Activated CD4-positive, alpha-beta memory T cell treated with anti-CD3 and anti-CD28 coated beads, Interleukin-2, amount 10 ng/mL, durations not matched to agents 7 days and 5 days (primary cell): ENCODE measurements around the gene EXTL1. TPM values are rescaled to one million over a fixed set of nuclear protein-coding genes. Genes with fewer than 3 reads are reported as not detected.

Experiments
- CTCF ChIA-PET: fragments of 350-600 bp; sonication (Branson Sonifier 250); formaldehyde crosslinking; loops from one replicate; lab custom pipeline; 2021; ENCODE audit warnings: antibody characterized with exemption, inconsistent platforms; lab: Charles Lee
- POLR2A ChIA-PET: fragments of 350-600 bp; sonication (Branson Sonifier 250); formaldehyde crosslinking; loops from one replicate; lab custom pipeline; 2021; ENCODE audit warnings: antibody characterized with exemption; lab: Charles Lee
- DNase-seq: peaks from one replicate; pipeline ENCODE4 v3.0.0-alpha.2; 2020
- H3K27ac Mint-ChIP-seq: one replicate; pipeline ENCODE4 v1.8.0; 2021; ENCODE audit warnings: mild to moderate bottlenecking, mixed read lengths
- H3K27me3 Mint-ChIP-seq: one replicate; pipeline ENCODE4 v1.8.0; 2021; ENCODE audit warnings: mixed read lengths
- H3K36me3 Mint-ChIP-seq: one replicate; pipeline ENCODE4 v1.8.0; 2021; ENCODE audit warnings: low read depth, mixed read lengths
- H3K4me1 Mint-ChIP-seq: one replicate; pipeline ENCODE4 v1.8.0; 2021; ENCODE audit warnings: mixed read lengths
- H3K4me3 Mint-ChIP-seq: one replicate; pipeline ENCODE4 v1.8.0; 2021; ENCODE audit warnings: mild to moderate bottlenecking, mixed read lengths
- H3K9me3 Mint-ChIP-seq: one replicate; pipeline ENCODE4 v1.8.0; 2021; ENCODE audit warnings: mixed read lengths
- total RNA-seq, 2 experiments: library from RNA; stranded (reverse); gene quantifications; one replicate each; pipeline ENCODE4 v1.2.3, GENCODE V29; 2021

EXTL1 gene
- total RNA-seq, 2 experiments from 2014 or later, result not detected

DNA sequence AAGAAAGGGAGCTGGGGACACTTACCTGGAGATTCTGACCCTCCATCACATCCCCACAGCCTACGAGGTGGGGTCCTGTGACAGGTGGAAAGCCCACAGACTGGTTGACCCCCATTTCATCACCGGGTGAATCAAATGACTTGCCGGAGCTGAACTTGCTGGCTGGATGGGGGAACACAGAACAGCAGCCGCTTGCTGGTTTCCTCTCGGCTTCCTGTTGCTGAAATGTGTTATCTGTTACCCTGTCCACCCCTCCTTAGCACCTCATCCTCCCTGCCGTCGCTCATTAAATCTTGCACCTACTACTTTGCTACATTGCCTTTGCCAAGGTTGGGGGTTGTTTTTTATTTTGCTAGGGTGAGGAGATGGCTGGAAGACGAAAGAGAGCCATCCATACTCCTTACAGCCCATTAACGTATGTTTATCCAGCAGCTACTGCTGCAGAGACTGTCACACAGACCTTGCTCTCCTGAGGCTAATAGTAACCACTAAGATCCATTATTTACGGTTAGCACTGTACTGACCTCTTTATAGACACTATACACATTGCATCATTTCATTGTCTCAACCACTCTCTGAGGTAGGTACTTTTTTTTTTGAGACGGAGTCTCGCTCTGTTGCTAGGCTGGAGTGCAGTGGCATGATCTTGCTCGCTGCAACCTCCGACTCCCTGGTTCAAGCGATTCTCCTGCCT lies 30.7 kb upstream of the EXTL1 start:
- peak; percentile 61 for DNase-seq
- Mint-ChIP-seq H3K36me3 (peaks cover 10% of the 10 kb centered on the region), H3K4me1 (peaks cover 38% of the 10 kb centered on the region), H3K9me3 (no peaks in the 10 kb centered on the region), H3K27ac (peak overlapping the region; percentile 72), H3K27me3 (no peaks in the 10 kb centered on the region), H3K4me3 (peak overlapping the region; percentile 78)
- POLR2A ChIA-PET, result interaction anchor here (0.8 to 3.6 kb wide), 14 partner anchors 9 to 171 kb away, joined by 3 to 26 read pairs (median 6); partner anchors contain the start of genes MTFR1L, PAQR7 and STMN1
- CTCF ChIA-PET, result interaction anchor here (0.6 to 6.3 kb wide), 8 partner anchors 11 to 1055 kb away, joined by 3 to 45 read pairs (median 4); partner anchors contain the start of gene CEP85

DNA sequence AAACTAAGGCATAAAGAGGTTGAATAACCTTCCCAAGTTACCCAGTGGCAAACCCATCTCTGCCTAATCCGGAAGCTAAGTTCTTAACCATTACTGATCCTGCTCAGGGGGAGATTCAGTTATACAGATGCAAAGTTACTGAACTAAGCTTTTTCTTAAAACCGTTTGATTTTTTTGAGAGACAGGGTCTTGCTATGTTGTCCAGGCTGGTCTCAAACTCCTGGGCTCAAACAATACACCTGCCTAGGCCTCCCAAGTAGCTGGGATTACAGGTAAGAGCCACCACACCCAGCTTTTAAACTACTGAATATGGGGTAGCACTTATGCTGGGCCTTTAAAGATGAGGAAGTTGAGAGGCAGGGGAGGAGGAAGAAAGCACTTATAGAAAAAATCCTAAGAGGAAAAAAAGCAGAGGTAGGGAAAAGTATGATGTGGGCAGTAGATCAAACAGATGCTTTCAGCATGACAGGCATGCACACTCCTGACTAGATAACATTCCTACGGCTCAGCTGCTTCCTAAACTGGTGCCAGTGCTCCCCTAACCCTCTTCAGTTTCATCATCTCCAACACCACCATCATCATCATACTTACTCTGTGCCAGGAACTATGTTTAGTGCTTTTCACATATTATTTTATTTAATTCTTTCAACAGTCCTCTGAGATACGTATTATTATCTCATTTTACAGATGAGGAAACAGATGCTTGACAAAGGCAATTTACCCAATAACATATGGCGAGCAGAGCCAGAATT lies 29.5 kb upstream of the EXTL1 start:
- Mint-ChIP-seq H3K27ac (no peak overlapping the region), H3K4me1 (peaks cover 43% of the 10 kb centered on the region)

DNA sequence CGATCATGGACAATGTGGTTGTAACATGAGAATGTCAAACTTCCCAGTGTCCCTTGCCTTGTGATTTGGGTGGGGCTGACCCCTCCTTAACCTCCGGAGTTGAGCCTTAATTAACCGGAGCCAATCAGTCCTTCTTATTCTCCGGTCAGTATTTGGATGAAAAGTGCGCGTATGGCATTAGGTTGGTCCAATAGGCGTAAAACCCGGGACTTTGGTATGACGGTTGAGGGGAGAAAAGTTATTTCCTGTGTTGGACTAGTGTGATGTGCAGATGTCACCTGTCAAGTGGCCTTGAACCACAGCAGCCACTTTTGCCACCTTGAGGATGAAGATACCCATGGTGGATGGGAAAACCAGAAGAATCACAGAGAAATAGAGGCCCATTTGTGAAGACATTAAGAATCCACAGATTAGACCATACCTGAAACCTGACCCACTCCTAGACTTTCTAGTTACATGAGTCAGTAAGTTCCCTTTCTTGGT lies 28.8 kb upstream of the EXTL1 start:
- ChIA-PET POLR2A (interaction anchor here (3.6 to 9.7 kb wide), 2 partner anchors 87 to 94 kb away, joined by 26 to 268 read pairs; partner anchors contain the start of gene STMN1), CTCF (no interaction called here)
- Mint-ChIP-seq H3K4me1 (peaks cover 48% of the 10 kb centered on the region), H3K4me3 (no peak overlapping the region), H3K9me3 (no peaks in the 10 kb centered on the region), H3K27me3 (no peaks in the 10 kb centered on the region), H3K27ac (no peak overlapping the region), H3K36me3 (peaks cover 2% of the 10 kb centered on the region)
- DNase-seq, result no peak

More for the DNA sequence above, 29.5 kb upstream of the EXTL1 start:
- Mint-ChIP-seq H3K27me3 (no peaks in the 10 kb centered on the region), H3K36me3 (peaks cover 6% of the 10 kb centered on the region), H3K9me3 (no peaks in the 10 kb centered on the region), H3K4me3 (no peak overlapping the region)
- DNase-seq, result no peak
- POLR2A ChIA-PET, result interaction anchor here (0.8 to 3.6 kb wide), 4 partner anchors 21 to 97 kb away, joined by 4 to 26 read pairs (median 15); partner anchors contain the start of gene STMN1
- CTCF ChIA-PET, result interaction anchor here (0.5 to 6.3 kb wide), 2 partner anchors 97 to 431 kb away, joined by 3 to 45 read pairs; no protein-coding TSS in a partner anchor

- Mint-ChIP-seq H3K27me3 (no peaks in the 10 kb centered on the region), H3K4me3 (no peak overlapping the region), H3K4me1 (peaks cover 48% of the 10 kb centered on the region), H3K36me3 (peaks cover 2% of the 10 kb centered on the region), H3K27ac (no peak overlapping the region), H3K9me3 (no peaks in the 10 kb centered on the region)
- DNase-seq, result no peak
- CTCF ChIA-PET, result interaction anchor here (1.0 to 10.8 kb wide), 2 partner anchors 88 to 99 kb away, joined by 6 to 286 read pairs; no protein-coding TSS in a partner anchor
- POLR2A ChIA-PET, result interaction anchor here (0.8 to 9.7 kb wide), 2 partner anchors 12 to 94 kb away, joined by 3 to 268 read pairs; partner anchors contain the start of gene STMN1
Observed at GRCh38 chr1:25993197-25993951, 28.2 kb upstream of the EXTL1 start.

DNA sequence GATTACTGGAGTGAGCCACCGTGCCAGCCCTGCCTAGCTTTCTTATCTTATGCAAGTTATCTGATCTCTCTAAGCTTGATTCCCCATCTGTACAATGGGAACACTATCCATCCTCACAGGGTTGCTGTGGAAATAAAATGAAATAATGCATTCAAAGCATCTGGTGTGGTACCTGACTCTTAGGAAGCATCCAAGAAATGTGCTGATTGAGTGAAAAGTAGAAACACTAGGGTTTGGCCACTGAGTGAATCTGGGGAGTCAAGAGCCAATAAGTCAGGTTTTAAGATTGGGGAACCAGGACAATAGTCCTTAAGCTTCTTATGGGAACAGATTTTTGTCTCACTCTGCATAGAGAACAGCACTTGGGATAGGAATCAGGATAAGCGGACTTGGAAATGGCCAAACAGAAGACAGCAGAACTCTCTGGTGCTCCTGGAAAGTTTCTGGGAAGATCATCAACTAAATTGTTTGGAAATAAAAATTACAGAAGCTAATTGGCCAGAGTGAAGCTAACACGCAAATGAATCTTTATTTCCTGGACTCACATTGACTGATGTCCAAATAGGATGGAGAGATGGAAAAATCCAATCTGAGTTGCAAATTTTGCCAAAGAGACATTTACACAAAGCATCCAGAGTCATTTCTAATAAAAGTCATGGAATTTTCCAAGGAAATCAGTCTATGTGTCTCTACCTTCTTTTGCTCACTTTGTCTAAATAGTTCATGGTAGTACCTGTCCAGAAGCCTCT lies 27.0 kb upstream of the EXTL1 start:
- ChIA-PET CTCF (interaction anchor here (1.0 to 10.8 kb wide), 2 partner anchors 89 to 100 kb away, joined by 6 to 286 read pairs; no protein-coding TSS in a partner anchor), POLR2A (interaction anchor here (1.7 to 9.7 kb wide), 2 partner anchors 23 to 96 kb away, joined by 5 to 268 read pairs; partner anchors contain the start of gene STMN1)
- Mint-ChIP-seq H3K27ac (no peak overlapping the region), H3K9me3 (no peaks in the 10 kb centered on the region), H3K4me3 (no peak overlapping the region), H3K36me3 (no peaks in the 10 kb centered on the region), H3K4me1 (peaks cover 44% of the 10 kb centered on the region), H3K27me3 (no peaks in the 10 kb centered on the region)
- no peak for DNase-seq

GRCh38 chr1:25996966-25997827 lies 24.4 kb upstream of the EXTL1 start:
- H3K27me3 Mint-ChIP-seq, result no peaks in the 10 kb centered on the region
- H3K4me3 Mint-ChIP-seq, result peak overlapping the region; percentile 84
- peaks cover 26% of the 10 kb centered on the region for H3K4me1 Mint-ChIP-seq
- no peaks in the 10 kb centered on the region for H3K9me3 Mint-ChIP-seq
- POLR2A ChIA-PET, result interaction anchor here (0.8 to 9.7 kb wide), 20 partner anchors 8 to 435 kb away, joined by 3 to 268 read pairs (median 4); partner anchors contain the start of genes DHDDS, MTFR1L, PAQR7 and STMN1
- peak overlapping the region; percentile 91 for H3K27ac Mint-ChIP-seq
- peak; percentile 21 for DNase-seq
- H3K36me3 Mint-ChIP-seq, result no peaks in the 10 kb centered on the region
- CTCF ChIA-PET, result interaction anchor here (0.6 to 10.8 kb wide), 23 partner anchors 9 to 237 kb away, joined by 3 to 286 read pairs (median 5); partner anchors contain the start of genes CEP85, MTFR1L and ZNF593

- POLR2A ChIA-PET, result interaction anchor here (0.8 to 9.7 kb wide), 19 partner anchors 9 to 434 kb away, joined by 3 to 268 read pairs (median 4); partner anchors contain the start of genes DHDDS, MTFR1L, PAQR7 and STMN1
Observed at GRCh38 chr1:25997828-25998761, 23.5 kb upstream of the EXTL1 start, which contains the start of gene PAFAH2. PAFAH2 (minus strand) TSS chr1:25998063; CDS start chr1:25990816, 7,247 bp downstream.

DNA sequence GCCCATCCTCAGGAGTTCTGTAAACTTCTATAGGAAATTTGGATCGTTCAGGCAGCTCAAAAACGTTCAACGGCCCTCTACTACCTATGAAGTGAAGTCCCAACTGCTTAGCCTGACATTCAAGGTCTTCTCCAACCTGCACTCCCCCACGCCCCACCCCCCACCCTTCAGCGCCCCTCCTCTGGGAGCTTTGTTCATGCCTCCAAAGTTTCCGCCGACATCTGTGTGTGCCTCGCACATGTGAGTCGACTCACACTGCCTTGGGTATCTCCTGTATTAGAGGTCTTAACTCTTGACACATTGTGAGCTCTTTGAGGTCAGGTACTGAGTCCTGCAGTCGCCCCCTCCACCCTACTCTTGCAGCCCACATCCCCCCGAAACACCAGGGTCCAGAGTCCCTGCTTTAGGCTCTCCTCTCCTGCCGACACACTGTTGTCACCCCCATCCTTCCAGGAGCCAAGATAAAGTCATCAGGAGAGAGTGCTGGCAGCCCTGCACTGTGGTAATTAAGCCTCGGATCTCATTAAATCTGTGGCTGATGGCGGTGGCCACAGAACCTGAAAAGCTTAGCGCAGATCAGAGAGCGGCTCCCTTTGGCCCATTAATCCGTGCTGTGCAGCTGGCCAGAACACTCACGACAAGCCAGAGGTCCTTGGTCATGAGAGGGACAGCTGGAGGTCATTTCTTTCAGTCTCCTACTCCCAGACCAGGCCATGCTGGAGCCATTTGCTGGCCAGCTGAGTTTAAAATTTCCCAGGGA lies 22.4 kb upstream of the EXTL1 start:
- CTCF ChIA-PET, result interaction anchor here (0.8 to 10.8 kb wide), 7 partner anchors 11 to 163 kb away, joined by 3 to 286 read pairs (median 3); no protein-coding TSS in a partner anchor
- Mint-ChIP-seq H3K27me3 (peaks cover 1% of the 10 kb centered on the region), H3K4me3 (no peak overlapping the region), H3K4me1 (peaks cover 17% of the 10 kb centered on the region), H3K36me3 (no peaks in the 10 kb centered on the region), H3K9me3 (no peaks in the 10 kb centered on the region), H3K27ac (no peak overlapping the region)
- POLR2A ChIA-PET, result interaction anchor here (0.9 to 9.7 kb wide), 3 partner anchors 9 to 100 kb away, joined by 3 to 268 read pairs (median 3); partner anchors contain the start of gene STMN1
- DNase-seq, result no peak

More at GRCh38 chr1:25997828-25998761, 23.5 kb upstream of the EXTL1 start, which contains the start of gene PAFAH2:
- peak within 1 kb of the TSS; percentile 84 for H3K4me3 Mint-ChIP-seq
- H3K27ac Mint-ChIP-seq, result peak within 1 kb of the TSS; percentile 91
- H3K27me3 Mint-ChIP-seq, result no peaks in the 10 kb centered on the region
- peak; percentile 97 for DNase-seq
- H3K36me3 Mint-ChIP-seq, result no peaks in the 10 kb centered on the region
- no peaks in the 10 kb centered on the region for H3K9me3 Mint-ChIP-seq
- H3K4me1 Mint-ChIP-seq, result peaks cover 20% of the 10 kb centered on the region
- CTCF ChIA-PET, result interaction anchor here (0.6 to 10.8 kb wide), 24 partner anchors 10 to 236 kb away, joined by 3 to 286 read pairs (median 4); partner anchors contain the start of genes CEP85, MTFR1L and ZNF593

DNA sequence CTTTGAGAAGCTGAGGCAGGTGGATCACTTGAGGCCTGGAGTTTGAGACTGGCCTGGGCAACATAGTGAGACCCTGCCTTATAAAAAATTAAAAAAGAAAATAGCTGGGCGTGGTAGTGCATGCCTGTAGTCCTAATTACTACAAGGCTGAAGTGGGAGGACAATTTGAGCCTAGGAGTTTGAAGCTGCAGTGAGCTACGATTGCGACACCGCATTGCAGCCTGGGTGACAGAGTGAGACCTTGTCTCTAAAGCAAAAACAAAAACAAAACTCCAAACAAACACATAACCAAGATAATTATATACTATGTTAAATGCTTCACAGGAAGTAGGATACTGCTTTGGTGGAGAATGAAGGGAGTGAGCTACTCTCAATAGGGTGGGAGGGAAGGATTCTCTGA lies 18.3 kb upstream of the EXTL1 start:
- Mint-ChIP-seq H3K4me1 (peaks cover 8% of the 10 kb centered on the region), H3K4me3 (no peak overlapping the region), H3K9me3 (no peaks in the 10 kb centered on the region), H3K27ac (no peak overlapping the region), H3K36me3 (no peaks in the 10 kb centered on the region), H3K27me3 (peaks cover 5% of the 10 kb centered on the region)
- ChIA-PET CTCF (interaction anchor here (1.5 to 10.8 kb wide), 2 partner anchors 109 to 166 kb away, joined by 3 to 286 read pairs; no protein-coding TSS in a partner anchor), POLR2A (interaction anchor here (0.7 kb wide), 1 partner anchor 12 kb away, joined by 3 read pairs; no protein-coding TSS in a partner anchor)
- DNase-seq, result no peak
